OCI-LY3 (cell line): ENCODE measurements around the gene GOSR2.

Experiments
- H2AFZ ChIP-seq: fragments of 200-600, 300-600 bp; shearing (Covaris generic); 2 replicates; pipeline ENCODE4 v1.6.0; 2014; ENCODE audit warnings: antibody characterized with exemption, low read depth, low read length
- H3K27ac ChIP-seq: fragments of 200-600, 300-600 bp; sonication (generic); 2 replicates; pipeline ENCODE4 v1.5.1; 2014; ENCODE audit warnings: mild to moderate bottlenecking, low read length, moderate library complexity, mixed read lengths
- H3K27me3 ChIP-seq: fragments of 200-600, 300-600 bp; sonication (generic); 2 replicates; pipeline ENCODE4 v1.6.1; 2014; ENCODE audit warnings: low read depth, low read length, mixed read lengths
- H3K36me3 ChIP-seq: fragments of 200-600, 300-600 bp; sonication (generic); replicated peaks from 2 replicates; pipeline ENCODE3; 2014; ENCODE audit warnings: low read depth, low read length, mixed read lengths
- H3K4me1 ChIP-seq: fragments of 300-600, 200-600 bp; sonication (generic); 2 replicates; pipeline ENCODE4 v1.6.1; 2014; ENCODE audit warnings: low read length, mixed read lengths
- H3K4me2 ChIP-seq: fragments of 200-600, 300-600 bp; sonication (generic); 2 replicates; pipeline ENCODE4 v1.6.1; 2014; ENCODE audit warnings: low read length, mixed read lengths
- H3K4me3 ChIP-seq: fragments of 300-600, 200-600 bp; sonication (generic); 2 replicates; pipeline ENCODE4 v1.5.1; 2014; ENCODE audit warnings: antibody characterized with exemption, mild to moderate bottlenecking, low read length, moderate library complexity
- H3K79me2 ChIP-seq: fragments of 300-600, 200-600 bp; shearing (Covaris generic); 2 replicates; pipeline ENCODE4 v1.6.1; 2014; ENCODE audit warnings: mild to moderate bottlenecking, low read length, mixed read lengths
- H3K9ac ChIP-seq: fragments of 300-600, 200-600 bp; shearing (Covaris generic); 2 replicates; pipeline ENCODE4 v1.6.0; 2014; ENCODE audit warnings: mild to moderate bottlenecking, low read length, moderate library complexity
- H3K9me3 ChIP-seq: fragments of 200-600, 300-600 bp; shearing (Covaris generic); 2 replicates; pipeline ENCODE4 v1.6.1; 2014; ENCODE audit warnings: low read length, mixed read lengths; ENCODE audit not compliant: insufficient read depth
- H4K20me1 ChIP-seq: fragments of 200-600, 300-600 bp; sonication (generic); 2 replicates; pipeline ENCODE4 v1.6.1; 2016; ENCODE audit warnings: low read length, mixed read lengths; ENCODE audit not compliant: insufficient read depth
- CTCF ChIP-seq: fragments of 200-600, 300-600 bp; sonication (generic); IDR thresholded peaks from 2 replicates; pipeline ENCODE4 v1.5.1; 2014; ENCODE audit warnings: antibody characterized with exemption, low read length, low read depth
- EZH2phosphoT487 ChIP-seq: fragments of 200-600 bp; shearing (Covaris generic); IDR thresholded peaks from 2 replicates; pipeline ENCODE4 v1.6.1; 2018; ENCODE audit warnings: antibody characterized with exemption, mixed run types, low read depth

GOSR2 gene

GRCh38 chr17:46884552-46884951 is 38.4 kb upstream of the GOSR2 start:
- Histone ChIP-seq H4K20me1 (no peaks in the 10 kb centered on the region), H3K4me3 (no peak overlapping the region), H3K36me3 (no peaks in the 10 kb centered on the region), H3K9me3 (no peaks in the 10 kb centered on the region), H3K4me2 (no peak overlapping the region), H2AFZ (no peak overlapping the region), H3K9ac (no peak overlapping the region), H3K79me2 (no peaks in the 10 kb centered on the region), H3K27me3 (peaks cover 7% of the 10 kb centered on the region; the same call in 1 of the 2 replicates), H3K27ac (no peak overlapping the region), H3K4me1 (no peaks in the 10 kb centered on the region)
- TF ChIP-seq CTCF, result no peak
- TF ChIP-seq EZH2phosphoT487, result no peak

- no peaks in the 10 kb centered on the region for H4K20me1 ChIP-seq
- H3K4me3 ChIP-seq, result no peak overlapping the region
- H3K36me3 ChIP-seq, result no peaks in the 10 kb centered on the region
- H3K79me2 ChIP-seq, result no peaks in the 10 kb centered on the region
- TF ChIP-seq CTCF (no peak), EZH2phosphoT487 (no peak)
- H3K27ac ChIP-seq, result no peak overlapping the region
- no peak overlapping the region for H3K4me2 ChIP-seq
- peaks cover 7% of the 10 kb centered on the region; the same call in 1 of the 2 replicates for H3K27me3 ChIP-seq
- no peaks in the 10 kb centered on the region for H3K9me3 ChIP-seq
- H3K9ac ChIP-seq, result no peak overlapping the region
- no peaks in the 10 kb centered on the region for H3K4me1 ChIP-seq
- no peak overlapping the region for H2AFZ ChIP-seq
Measured at GRCh38 chr17:46885415-46886309, 37.3 kb upstream of the GOSR2 start.

- Histone ChIP-seq H3K27ac (no peak overlapping the region), H3K9me3 (no peaks in the 10 kb centered on the region), H3K27me3 (peaks cover 7% of the 10 kb centered on the region; the same call in 1 of the 2 replicates), H4K20me1 (no peaks in the 10 kb centered on the region), H3K4me3 (no peak overlapping the region), H3K79me2 (no peaks in the 10 kb centered on the region), H3K9ac (no peak overlapping the region), H2AFZ (no peak overlapping the region), H3K4me2 (no peak overlapping the region), H3K4me1 (no peaks in the 10 kb centered on the region), H3K36me3 (no peaks in the 10 kb centered on the region)
- TF ChIP-seq EZH2phosphoT487, result no peak
- TF ChIP-seq CTCF, result no peak
Measured at GRCh38 chr17:46886310-46886663, 36.7 kb upstream of the GOSR2 start.

GRCh38 chr17:46887717-46888116 is 35.2 kb upstream of the GOSR2 start:
- H3K36me3 ChIP-seq, result no peaks in the 10 kb centered on the region
- H3K4me3 ChIP-seq, result no peak overlapping the region
- H3K27me3 ChIP-seq, result peaks cover 7% of the 10 kb centered on the region
- no peaks in the 10 kb centered on the region for H3K79me2 ChIP-seq
- no peaks in the 10 kb centered on the region for H4K20me1 ChIP-seq
- H3K27ac ChIP-seq, result no peak overlapping the region
- H3K4me2 ChIP-seq, result no peak overlapping the region
- no peak overlapping the region for H3K9ac ChIP-seq
- TF ChIP-seq EZH2phosphoT487 (no peak), CTCF (no peak)
- H3K4me1 ChIP-seq, result no peaks in the 10 kb centered on the region
- no peaks in the 10 kb centered on the region for H3K9me3 ChIP-seq
- H2AFZ ChIP-seq, result no peak overlapping the region
